ENCODE measurements around the gene PWP2. TPM values are rescaled to one million over a fixed set of nuclear protein-coding genes. Genes with fewer than 3 reads are reported as not detected.

Gene PWP2
- total RNA-seq, 1 experiment from 2014 or later = 6.8 TPM

DNA sequence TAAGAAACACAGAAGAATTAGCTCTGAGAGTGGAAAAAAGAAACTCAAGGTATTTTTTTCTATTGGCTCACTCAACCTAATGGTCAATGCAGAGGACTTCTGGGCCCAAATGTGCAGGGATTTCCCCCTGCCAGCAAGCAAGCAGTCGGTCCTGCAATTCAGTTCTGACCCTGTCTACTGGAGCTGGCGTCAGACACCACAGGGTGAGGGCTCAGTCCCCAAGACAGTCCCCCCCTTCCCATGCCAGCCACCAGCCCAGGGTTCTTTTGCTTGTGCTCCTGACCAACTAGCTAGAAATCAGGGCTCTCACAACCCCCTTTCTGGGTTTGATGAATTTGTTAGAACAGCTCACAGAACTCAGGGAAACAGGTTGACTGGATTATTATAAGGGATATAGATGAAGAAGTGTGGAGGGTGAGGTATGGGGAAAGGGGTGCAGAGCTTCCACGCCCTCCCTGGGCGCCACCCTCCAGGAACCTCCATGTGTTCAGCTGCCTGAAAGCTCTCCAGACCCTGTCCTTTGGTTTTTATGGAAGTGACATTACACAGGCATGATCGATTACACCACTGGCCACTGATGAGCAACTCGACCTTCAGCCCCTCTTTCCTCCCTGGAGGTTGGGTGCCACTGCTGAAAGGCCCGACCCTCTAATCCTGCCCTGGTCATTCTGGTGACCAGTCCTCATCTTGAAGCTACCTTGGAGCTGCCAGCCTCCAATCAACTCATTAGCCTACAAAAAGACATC is 22.5 kb upstream of the PWP2 start:
- no peak overlapping the region for H3K27ac ChIP-seq (ENCODE audit: low read length)
- ATAC-seq = no peak
- H3K27me3 ChIP-seq (ENCODE audit: control insufficient read depth, insufficient read depth, low read length) = no peaks in the 10 kb centered on the region
- no peak overlapping the region for H3K4me3 ChIP-seq (ENCODE audit: low read depth in 2 of 2, low read length in 2 of 2)
- BruUV-seq (replicated peaks) = TSS peak; percentile 36
- ChIA-PET POLR2A (interaction anchor here (0.6 kb wide), 1 partner anchor 222 kb away, joined by 11 read pairs; no protein-coding TSS in a partner anchor), CTCF (no interaction called here)
- intact Hi-C loops (cut with micrococcal nuclease; ENCODE audit: unreplicated experiment) = no loop called here
- DNase-seq (ENCODE audit: low read depth, low spot score) = no peak
- H3K36me3 ChIP-seq (ENCODE audit: control insufficient read depth, insufficient read depth, low read length) = no peaks in the 10 kb centered on the region; the same call in none of the 2 replicates
- in situ Hi-C loops (cut with HindIII; ENCODE audit: low pct_unique_long_range_greater_than_20kb, low sequenced_read_pairs) = no loop called here
- H3K4me1 ChIP-seq (ENCODE audit: control insufficient read depth, insufficient read depth, low read length) = no peaks in the 10 kb centered on the region
- TF ChIP-seq POLR2AphosphoS5 (IDR thresholded peaks at IDR 0.05; ENCODE audit: low read depth, low read length) (no peak), SIN3A (IDR thresholded peaks at IDR 0.05; ENCODE audit: borderline replicate concordance, insufficient read depth, low read depth, low read length) (no peak), TCF7L2 (IDR thresholded peaks at IDR 0.05; ENCODE audit: low read depth, low read length) (no peak), CTCF (IDR thresholded peaks at IDR 0.05) (no peak)
- TF ChIP-seq, protein P1, sequence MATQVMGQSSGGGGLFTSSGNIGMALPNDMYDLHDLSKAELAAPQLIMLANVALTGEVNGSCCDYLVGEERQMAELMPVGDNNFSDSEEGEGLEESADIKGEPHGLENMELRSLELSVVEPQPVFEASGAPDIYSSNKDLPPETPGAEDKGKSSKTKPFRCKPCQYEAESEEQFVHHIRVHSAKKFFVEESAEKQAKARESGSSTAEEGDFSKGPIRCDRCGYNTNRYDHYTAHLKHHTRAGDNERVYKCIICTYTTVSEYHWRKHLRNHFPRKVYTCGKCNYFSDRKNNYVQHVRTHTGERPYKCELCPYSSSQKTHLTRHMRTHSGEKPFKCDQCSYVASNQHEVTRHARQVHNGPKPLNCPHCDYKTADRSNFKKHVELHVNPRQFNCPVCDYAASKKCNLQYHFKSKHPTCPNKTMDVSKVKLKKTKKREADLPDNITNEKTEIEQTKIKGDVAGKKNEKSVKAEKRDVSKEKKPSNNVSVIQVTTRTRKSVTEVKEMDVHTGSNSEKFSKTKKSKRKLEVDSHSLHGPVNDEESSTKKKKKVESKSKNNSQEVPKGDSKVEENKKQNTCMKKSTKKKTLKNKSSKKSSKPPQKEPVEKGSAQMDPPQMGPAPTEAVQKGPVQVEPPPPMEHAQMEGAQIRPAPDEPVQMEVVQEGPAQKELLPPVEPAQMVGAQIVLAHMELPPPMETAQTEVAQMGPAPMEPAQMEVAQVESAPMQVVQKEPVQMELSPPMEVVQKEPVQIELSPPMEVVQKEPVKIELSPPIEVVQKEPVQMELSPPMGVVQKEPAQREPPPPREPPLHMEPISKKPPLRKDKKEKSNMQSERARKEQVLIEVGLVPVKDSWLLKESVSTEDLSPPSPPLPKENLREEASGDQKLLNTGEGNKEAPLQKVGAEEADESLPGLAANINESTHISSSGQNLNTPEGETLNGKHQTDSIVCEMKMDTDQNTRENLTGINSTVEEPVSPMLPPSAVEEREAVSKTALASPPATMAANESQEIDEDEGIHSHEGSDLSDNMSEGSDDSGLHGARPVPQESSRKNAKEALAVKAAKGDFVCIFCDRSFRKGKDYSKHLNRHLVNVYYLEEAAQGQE (IDR thresholded peaks at IDR 0.05; ENCODE audit: insufficient read depth in 1 of 2, low read depth in 2 of 2, low read length in 1 of 2) = no peak
- no peaks in the 10 kb centered on the region for H3K9me3 ChIP-seq (ENCODE audit: control insufficient read depth, insufficient read depth, low read depth, low read length)

DNA sequence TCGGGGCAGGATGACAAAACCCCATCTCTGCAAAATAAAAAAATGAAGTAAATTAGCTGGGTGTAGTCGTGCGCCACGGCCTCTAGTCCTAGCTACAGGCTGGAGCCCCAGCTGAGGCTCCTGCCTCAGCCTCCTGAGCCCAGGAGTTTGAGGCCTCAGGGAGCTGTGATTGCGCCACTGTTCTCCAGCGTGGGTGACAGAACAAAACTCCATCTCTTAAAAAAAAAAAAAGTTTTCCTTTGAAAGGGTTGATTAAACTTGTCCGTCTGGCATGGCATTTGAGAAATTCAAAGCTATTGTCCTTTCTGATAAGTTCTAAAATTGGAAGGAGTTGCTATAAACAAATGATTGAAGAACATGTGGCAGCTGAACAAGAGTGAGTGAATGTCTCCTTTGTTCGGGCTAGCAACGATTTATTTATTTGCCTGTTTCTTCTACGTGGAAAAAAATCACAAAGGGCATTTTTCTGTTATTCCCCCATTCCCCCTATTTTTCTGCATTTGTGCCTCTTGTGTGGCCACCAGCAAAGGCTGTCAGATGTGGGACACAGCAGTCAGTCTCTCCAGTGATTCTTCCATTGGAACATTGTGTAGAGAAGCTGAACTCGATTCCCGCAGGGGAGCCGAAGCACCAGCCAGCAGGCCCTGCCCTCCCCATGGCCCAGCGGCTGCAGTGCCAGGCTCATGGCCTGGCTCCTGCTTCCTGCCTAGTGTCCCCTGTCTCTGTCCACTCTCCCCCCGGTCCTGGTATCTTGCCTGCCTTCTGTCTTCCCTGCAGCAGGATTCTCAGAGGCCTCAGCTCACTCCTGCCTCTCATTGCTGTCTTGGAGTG is 21.5 kb upstream of the PWP2 start:
- no peaks in the 10 kb centered on the region; the same call in none of the 2 replicates for H3K36me3 ChIP-seq (ENCODE audit: control insufficient read depth, insufficient read depth, low read length)
- ChIA-PET CTCF (no interaction called here), POLR2A (no interaction called here)
- DNase-seq (ENCODE audit: low read depth, low spot score) = no peak
- no peaks in the 10 kb centered on the region for H3K27me3 ChIP-seq (ENCODE audit: control insufficient read depth, insufficient read depth, low read length)
- BruUV-seq (replicated peaks) = no TSS peak
- H3K4me3 ChIP-seq (ENCODE audit: low read depth in 2 of 2, low read length in 2 of 2) = no peak overlapping the region
- in situ Hi-C loops (cut with HindIII; ENCODE audit: low pct_unique_long_range_greater_than_20kb, low sequenced_read_pairs) (no loop called here), intact Hi-C loops (cut with micrococcal nuclease; ENCODE audit: unreplicated experiment) (no loop called here)
- TF ChIP-seq POLR2AphosphoS5 (IDR thresholded peaks at IDR 0.05; ENCODE audit: low read depth, low read length) (no peak), SIN3A (IDR thresholded peaks at IDR 0.05; ENCODE audit: borderline replicate concordance, insufficient read depth, low read depth, low read length) (no peak), CTCF (IDR thresholded peaks at IDR 0.05) (no peak), TCF7L2 (IDR thresholded peaks at IDR 0.05; ENCODE audit: low read depth, low read length) (no peak)
- TF ChIP-seq, protein P1 (IDR thresholded peaks at IDR 0.05; ENCODE audit: insufficient read depth in 1 of 2, low read depth in 2 of 2, low read length in 1 of 2) = no peak
- H3K4me1 ChIP-seq (ENCODE audit: control insufficient read depth, insufficient read depth, low read length) = no peaks in the 10 kb centered on the region
- no peak for ATAC-seq
- no peak overlapping the region for H3K27ac ChIP-seq (ENCODE audit: low read length)
- no peaks in the 10 kb centered on the region for H3K9me3 ChIP-seq (ENCODE audit: control insufficient read depth, insufficient read depth, low read depth, low read length)

Data from Panc1 (cell line).